ENCODE data around the gene GATAD2A. TPM values are rescaled to one million over a fixed set of nuclear protein-coding genes. Genes with fewer than 3 reads are reported as not detected.

Gene GATAD2A
- total RNA-seq, 1 donor from 2014 or later: 118 TPM

DNA sequence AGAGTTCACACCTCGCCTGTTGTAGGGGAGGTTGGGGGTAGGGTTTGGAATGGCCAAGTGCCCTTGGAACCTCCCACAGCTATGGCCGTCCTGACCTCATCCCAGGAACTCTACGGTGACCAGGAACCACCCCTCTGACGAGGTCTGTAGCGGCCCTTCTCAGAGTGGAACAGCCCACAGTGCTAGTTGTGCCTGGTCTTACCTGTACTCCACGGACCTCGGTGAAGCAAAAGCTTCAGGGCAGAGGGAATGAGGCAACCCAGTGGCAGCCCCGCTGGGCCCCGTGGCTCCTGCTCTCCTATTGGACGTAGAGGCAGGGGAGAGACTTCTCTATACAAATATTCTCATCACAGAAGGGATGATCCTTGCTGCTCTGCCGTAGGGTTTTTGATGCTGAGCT is 102.7 kb downstream of the GATAD2A start:
- TF ChIP-seq, protein P1, sequence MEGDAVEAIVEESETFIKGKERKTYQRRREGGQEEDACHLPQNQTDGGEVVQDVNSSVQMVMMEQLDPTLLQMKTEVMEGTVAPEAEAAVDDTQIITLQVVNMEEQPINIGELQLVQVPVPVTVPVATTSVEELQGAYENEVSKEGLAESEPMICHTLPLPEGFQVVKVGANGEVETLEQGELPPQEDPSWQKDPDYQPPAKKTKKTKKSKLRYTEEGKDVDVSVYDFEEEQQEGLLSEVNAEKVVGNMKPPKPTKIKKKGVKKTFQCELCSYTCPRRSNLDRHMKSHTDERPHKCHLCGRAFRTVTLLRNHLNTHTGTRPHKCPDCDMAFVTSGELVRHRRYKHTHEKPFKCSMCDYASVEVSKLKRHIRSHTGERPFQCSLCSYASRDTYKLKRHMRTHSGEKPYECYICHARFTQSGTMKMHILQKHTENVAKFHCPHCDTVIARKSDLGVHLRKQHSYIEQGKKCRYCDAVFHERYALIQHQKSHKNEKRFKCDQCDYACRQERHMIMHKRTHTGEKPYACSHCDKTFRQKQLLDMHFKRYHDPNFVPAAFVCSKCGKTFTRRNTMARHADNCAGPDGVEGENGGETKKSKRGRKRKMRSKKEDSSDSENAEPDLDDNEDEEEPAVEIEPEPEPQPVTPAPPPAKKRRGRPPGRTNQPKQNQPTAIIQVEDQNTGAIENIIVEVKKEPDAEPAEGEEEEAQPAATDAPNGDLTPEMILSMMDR (conservative IDR thresholded peaks at IDR 0.05; ENCODE audit: low read depth, low read length): no peak
- H3K4me3 ChIP-seq (ENCODE audit: low read depth, low read length): no peak overlapping the region
- no peak for DNase-seq (ENCODE audit: low read depth)

DNA sequence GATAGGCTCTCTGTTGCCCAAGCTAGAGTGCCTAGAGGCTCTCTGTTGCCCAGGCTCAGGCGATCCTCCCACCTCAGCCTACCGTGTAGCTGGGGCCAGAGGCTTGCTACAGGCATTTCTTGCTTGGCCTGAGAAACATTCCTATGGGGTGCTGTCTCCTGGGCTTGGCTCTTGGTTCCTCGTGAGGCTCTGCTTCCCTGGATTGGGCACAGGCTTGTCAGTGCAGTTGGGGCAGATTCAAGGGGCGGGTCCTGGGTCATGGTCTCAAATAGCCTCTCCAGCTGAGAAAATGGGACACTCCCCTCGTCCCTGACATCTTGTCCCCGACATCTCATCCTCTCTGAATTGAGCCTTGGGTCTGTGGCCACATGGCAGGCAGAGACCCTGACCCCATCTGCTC is 105.0 kb downstream of the GATAD2A start:
- H3K4me3 ChIP-seq (ENCODE audit: low read depth, low read length): no peak overlapping the region
- DNase-seq (ENCODE audit: low read depth): no peak
- TF ChIP-seq, protein P1 (conservative IDR thresholded peaks at IDR 0.05; ENCODE audit: low read depth, low read length): no peak

DNA sequence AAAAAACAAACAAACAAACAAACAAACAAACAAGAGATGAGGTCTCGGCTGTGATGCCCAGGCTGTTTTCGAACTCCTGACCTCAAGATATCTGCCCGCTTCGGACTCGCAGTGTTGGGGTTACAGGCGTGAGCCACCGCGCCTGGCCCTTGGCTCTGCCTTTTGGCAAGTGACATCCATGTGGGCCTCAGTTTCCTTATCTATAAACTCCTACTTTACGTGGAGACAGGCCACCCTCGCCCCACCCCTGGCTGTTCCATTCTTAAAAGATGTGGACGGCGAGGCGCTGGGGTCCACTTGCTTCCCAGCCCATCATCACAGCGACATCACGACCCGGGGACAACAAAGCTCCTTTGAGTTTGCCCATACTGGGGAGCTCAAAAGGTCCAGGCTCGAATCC is 108.2 kb downstream of the GATAD2A start:
- no peak for DNase-seq (ENCODE audit: low read depth)
- TF ChIP-seq, protein P1 (conservative IDR thresholded peaks at IDR 0.05; ENCODE audit: low read depth, low read length): no peak
- no peak overlapping the region for H3K4me3 ChIP-seq (ENCODE audit: low read depth, low read length)

DNA sequence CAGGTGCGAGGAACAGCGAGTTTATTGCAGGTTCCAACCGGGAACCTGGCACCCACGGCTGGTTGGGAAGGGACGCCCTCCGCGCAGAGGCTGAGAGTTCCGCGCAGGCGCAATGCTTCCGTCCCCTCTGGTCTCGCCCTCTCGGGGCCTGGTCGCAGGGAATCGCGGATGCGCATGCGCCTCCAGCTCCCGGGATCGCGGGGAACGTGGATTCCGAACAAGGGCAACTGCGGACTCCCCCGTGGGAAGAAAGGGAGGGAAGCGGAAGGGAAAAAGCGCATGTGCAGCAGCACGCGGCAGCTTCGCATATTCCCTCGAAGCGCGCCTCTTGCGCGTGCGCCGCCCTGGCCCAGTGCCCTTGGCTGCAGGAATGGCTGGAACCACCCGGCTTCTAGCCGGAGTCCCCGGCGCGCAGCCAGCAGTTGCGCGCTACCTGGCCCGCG is 108.8 kb downstream of the GATAD2A start:
- TF ChIP-seq, protein P1 (conservative IDR thresholded peaks at IDR 0.05; ENCODE audit: low read depth, low read length): no peak
- no peak for DNase-seq (ENCODE audit: low read depth)
- H3K4me3 ChIP-seq (ENCODE audit: low read depth, low read length): no peak overlapping the region

DNA sequence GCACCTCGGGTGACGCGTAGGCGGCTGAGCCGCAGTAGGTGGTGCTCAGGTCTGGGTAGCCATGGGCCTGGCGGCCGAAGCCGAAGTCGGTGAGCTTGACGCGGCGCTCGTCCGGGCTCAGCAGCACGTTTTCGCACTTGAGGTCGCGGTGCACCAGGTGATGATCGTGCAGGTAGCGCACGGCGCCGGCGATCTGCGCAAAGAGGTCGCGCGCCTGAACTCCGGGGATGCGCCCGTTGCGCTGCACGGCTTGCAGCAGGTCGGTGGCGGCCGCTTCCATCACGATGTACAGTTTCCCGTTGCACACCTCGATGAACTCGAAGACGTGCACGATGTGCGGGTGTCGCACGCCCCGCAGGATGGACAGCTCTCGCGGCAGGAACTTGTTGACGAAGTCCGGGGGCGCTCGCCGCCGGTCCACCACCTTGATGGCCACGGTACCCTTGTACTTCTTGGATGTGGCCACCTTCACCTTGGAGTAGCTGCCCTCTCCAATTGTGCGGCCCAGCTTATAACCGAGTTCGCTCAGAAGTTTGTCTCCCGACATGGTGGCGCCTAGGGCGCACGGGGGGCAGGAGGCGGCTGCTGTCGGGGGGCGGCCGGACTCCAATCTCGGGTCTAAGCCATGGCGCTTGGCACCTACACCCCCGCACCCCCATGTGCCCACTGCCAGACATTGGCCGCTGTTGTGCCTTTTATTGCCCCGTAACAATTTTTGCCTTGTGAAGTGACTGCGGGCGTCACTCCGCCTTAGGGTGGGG is 109.6 kb downstream of the GATAD2A start, which contains the start of gene TSSK6:
TSS of gene TSSK6 (minus strand) at position 668 of the 761 bp plus-strand sequence. CDS start at position 547, 121 bp downstream.
- DNase-seq (ENCODE audit: low read depth): no peak
- TF ChIP-seq, protein P1 (conservative IDR thresholded peaks at IDR 0.05; ENCODE audit: low read depth, low read length): no peak
- H3K4me3 ChIP-seq (ENCODE audit: low read depth, low read length): peak within 1 kb of the TSS; percentile 90

DNA sequence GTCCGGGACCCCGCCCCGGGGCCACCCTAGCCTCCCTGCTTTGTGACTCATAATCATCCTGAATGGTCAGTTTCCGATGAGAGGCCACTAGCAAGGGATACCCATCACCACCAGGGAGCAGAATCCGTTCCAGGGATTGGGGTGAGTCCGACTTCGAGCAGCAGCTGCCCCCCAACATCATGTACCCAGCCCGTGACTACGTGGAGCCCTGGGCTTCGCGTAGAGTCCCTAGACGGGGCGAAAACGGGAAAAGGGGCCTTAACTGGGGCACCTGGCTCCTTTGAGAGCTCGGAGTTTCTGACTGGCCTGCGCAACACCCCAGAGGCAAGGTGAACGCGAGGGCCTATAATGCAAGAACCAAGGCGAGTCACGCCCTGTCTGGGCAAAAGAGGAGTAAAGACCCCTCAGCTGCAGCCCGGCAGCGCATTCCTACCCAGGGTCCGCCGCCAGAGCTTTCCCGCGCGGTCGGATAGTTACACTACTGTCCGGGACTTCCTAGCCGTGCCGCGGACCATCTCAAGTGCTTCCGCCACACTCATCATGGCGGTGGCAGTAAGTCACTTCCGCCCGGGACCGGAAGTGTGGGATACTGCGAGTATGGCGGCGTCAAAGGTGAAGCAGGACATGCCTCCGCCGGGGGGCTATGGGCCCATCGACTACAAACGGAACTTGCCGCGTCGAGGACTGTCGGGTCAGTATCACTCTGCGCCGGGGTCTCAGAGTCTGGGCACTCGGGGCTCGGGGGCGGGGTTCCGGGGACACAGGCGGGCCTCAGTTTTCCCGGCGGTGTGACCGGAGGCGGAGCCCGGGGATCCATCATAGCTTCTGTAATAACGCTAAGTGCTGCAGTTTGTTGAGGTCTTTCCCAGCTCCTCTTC is 110.4 kb downstream of the GATAD2A start, which contains the start of gene NDUFA13:
TSS of gene NDUFA13 (plus strand) at position 584 of the 878 bp plus-strand sequence. CDS start at position 598, 14 bp downstream.
- TF ChIP-seq, protein P1 (conservative IDR thresholded peaks at IDR 0.05; ENCODE audit: low read depth, low read length): peak; percentile 25
- peak; percentile 36 for DNase-seq (ENCODE audit: low read depth)
- peak within 1 kb of the TSS; percentile 90 for H3K4me3 ChIP-seq (ENCODE audit: low read depth, low read length)
